ENCODE data around the gene A4GNT.
"Not testable (repeated sequence)": the region's sequence is repeated elsewhere in the genome, so short reads cannot be mapped to it uniquely, and the experiment has no call there.

A4GNT gene

DNA sequence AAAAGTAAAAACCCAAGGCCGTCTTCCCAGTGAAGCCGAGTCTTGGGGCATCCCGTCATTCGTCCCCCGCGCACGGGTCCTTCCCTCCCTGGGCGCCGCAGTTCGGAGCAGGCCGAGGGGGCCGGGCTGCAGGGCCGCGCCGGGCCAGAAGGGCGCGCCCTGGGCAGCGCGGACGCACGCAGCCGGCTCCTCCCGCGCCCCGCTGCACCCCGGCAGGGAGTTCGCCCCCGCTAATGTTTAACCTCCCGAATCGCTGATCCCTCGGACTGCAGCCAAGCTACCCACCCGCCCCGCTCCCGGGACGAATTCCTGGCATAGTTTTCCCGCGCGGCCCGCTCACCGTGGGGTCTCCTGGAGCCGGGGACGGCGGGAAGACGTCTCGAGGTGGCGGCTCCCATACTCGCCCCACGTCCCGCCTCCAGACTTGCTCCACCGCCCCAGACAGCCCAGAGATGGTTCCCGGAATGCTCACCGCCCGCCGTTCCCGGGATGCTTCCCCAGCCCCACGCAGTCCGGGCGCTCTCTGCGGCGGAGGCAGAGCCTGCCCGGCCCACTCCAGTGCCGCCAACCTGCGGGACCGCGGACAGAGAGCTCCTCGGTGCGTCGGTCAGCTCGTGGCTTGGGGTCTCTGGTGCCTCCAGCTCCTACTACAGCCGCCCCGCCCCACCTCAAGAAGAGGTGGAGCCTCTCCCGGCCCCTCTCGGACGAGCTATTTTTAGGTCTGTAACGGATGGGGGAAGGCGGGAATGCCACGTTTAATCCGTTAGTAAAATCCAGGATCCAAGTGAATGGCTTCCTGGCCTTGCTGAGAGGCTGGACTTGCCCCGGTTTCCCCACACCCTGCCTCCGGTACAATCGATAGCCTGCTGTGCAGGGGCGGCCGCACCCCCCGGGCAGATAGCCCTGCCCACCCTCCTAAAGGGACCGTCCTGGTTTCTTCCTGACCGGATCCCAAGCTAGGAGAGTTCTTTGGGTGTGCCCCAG lies 16.9 kb downstream of the A4GNT start, which contains the start of gene DZIP1L:
DZIP1L (minus strand) TSS at position 621 of the 984 bp plus-strand sequence. CDS start 11,637 bp downstream, outside the sequence.
- peak; percentile 72 for DNase-seq (ENCODE audit: extremely low spot score)
- TF ChIP-seq L3MBTL2 (conservative IDR thresholded peaks at IDR 0.05) (peak; percentile 52), BHLHE40 (IDR thresholded peaks at IDR 0.05; ENCODE audit: borderline replicate concordance) (no peak; the same call in 1 of the 2 replicates), TARDBP (IDR thresholded peaks at IDR 0.05) (0 out of 2 replicates have a peak, but pooled peaks have one; percentile 22)
- ChIA-PET POLR2A (interaction anchor here (0.6 to 1.3 kb wide), 20 partner anchors 8 to 144 kb away, joined by 3 to 13 read pairs (median 4); partner anchors contain the start of gene DBR1), CTCF (interaction anchor here (0.6 to 1.0 kb wide), 5 partner anchors 9 to 46 kb away, joined by 3 to 6 read pairs (median 3); no protein-coding TSS in a partner anchor)

GRCh38 chr3:138114431-138114918 lies 17.7 kb downstream of the A4GNT start:
- ChIA-PET CTCF (no interaction called here), POLR2A (no interaction called here)
- no peak for TF ChIP-seq TARDBP (IDR thresholded peaks at IDR 0.05)
- DNase-seq (ENCODE audit: extremely low spot score): peak; percentile 35

DNA sequence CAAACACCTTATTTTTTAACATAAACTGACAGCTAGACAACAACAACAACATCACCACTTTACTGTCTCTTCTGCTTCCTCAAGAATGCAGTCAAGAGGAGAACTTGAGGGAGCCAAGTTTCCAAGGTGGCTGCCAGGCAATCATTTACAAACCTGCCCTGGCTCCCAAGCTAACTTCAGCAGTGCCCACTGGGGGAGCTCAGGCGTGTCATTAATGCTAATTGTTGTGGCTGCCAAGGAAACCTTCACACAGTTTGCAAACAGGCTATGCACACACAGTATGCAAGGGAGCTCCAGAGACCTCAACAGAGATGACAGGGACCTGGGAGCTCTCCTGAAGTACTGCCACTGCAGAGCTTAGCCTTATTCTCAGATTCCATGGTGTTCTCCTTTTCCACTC lies 18.9 kb downstream of the A4GNT start:
- DNase-seq (ENCODE audit: extremely low spot score): no peak
- POLR2A ChIA-PET: interaction anchor here (0.7 to 0.8 kb wide), 2 partner anchors 44 to 61 kb away, joined by 3 to 4 read pairs; partner anchors contain the start of gene DBR1
- CTCF ChIA-PET: interaction anchor here (1.2 kb wide), 1 partner anchor 42 kb away, joined by 4 read pairs; no protein-coding TSS in a partner anchor
- TF ChIP-seq NFRKB (IDR thresholded peaks at IDR 0.05): no peak
- TF ChIP-seq CTBP1 (IDR thresholded peaks at IDR 0.05; ENCODE audit: borderline replicate concordance): no peak
- no peak for TF ChIP-seq HDGF (IDR thresholded peaks at IDR 0.05; ENCODE audit: borderline replicate concordance)
- no peak for TF ChIP-seq FOXK2 (IDR thresholded peaks at IDR 0.05)
- no peak for TF ChIP-seq PKNOX1 (IDR thresholded peaks at IDR 0.05)
- TF ChIP-seq L3MBTL2 (conservative IDR thresholded peaks at IDR 0.05): no peak
- no peak for TF ChIP-seq SUZ12 (IDR thresholded peaks at IDR 0.05)

DNA sequence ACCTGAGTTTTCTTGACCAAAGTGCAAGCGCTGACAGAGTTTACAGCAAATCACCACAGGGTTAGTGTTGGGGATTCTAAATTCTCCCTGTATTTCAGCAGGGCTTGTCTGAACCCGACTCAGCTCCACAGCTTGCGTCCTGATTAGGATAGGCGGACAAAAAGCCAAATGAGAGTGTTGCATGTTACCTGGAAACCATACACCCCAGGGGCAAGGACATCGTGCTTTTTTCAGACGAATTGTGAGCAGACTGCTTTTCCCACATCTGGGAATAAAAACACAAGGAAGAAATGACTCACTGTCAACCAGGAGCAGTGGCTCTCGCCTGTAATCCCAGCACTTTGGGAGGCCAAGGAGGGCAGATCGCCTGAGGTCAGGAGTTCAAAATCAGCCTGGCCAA lies 19.8 kb downstream of the A4GNT start:
- DNase-seq (ENCODE audit: extremely low spot score): no peak
- ChIA-PET POLR2A (no interaction called here), CTCF (no interaction called here)
- TF ChIP-seq SP1 (IDR thresholded peaks at IDR 0.05) (no peak), ZNF384 (IDR thresholded peaks at IDR 0.05) (no peak), CTBP1 (IDR thresholded peaks at IDR 0.05; ENCODE audit: borderline replicate concordance) (no peak)

DNA sequence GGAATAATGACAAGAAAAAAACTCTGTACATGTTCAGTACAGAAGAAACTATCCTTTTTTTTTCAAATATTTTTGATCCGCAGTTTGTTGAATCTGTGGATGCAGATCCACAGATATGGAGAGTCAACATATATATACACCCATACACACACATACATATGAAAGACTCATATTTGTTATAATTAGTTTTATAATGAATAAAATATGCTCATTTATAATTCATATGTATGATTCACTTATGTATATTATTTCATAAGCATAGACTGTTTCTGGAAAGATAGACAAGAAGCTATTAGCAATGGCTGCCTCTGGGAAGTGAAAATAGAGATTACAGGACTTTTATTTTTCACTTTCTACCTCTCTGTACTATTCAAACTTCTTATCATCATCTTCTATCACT lies 26.6 kb downstream of the A4GNT start:
- CTCF ChIA-PET: no interaction called here
- POLR2A ChIA-PET: no interaction called here
- no peak for DNase-seq (ENCODE audit: extremely low spot score)
- TF ChIP-seq BHLHE40 (IDR thresholded peaks at IDR 0.05; ENCODE audit: borderline replicate concordance): no peak
- no peak for TF ChIP-seq LEF1 (IDR thresholded peaks at IDR 0.05; ENCODE audit: borderline replicate concordance)
- TF ChIP-seq FOXM1 (IDR thresholded peaks at IDR 0.05; ENCODE audit: borderline replicate concordance): no peak
- no peak for TF ChIP-seq ZNF384 (IDR thresholded peaks at IDR 0.05)
- TF ChIP-seq PKNOX1 (IDR thresholded peaks at IDR 0.05): no peak
- TF ChIP-seq SP1 (IDR thresholded peaks at IDR 0.05): no peak
- no peak for TF ChIP-seq HDGF (IDR thresholded peaks at IDR 0.05; ENCODE audit: borderline replicate concordance)

DNA sequence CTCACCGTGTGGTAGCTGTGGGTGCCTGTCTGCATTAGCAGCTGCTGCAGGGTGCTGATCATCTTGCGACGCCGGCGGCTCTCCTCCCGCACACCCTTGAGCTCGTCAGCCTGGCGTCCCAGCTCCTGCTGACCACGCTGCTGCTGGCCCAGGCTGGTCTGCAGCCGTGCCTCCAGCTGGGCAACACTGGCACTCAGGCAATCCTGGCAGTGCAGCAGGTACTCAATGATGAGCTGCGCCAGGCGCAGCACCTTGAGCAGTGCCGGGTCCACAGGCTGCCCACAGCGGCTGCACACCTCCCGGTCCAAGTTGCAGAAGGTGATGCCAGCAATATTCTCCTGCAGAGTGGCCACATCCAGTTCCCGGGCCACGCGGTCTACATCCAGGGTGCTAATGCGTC lies 28.7 kb downstream of the A4GNT start:
- CTCF ChIA-PET: no interaction called here
- POLR2A ChIA-PET: interaction anchor here (1.2 kb wide), 1 partner anchor 12 kb away, joined by 3 read pairs; the partner anchor contains the start of gene DZIP1L

GRCh38 chr3:138101351-138101940 lies 30.7 kb downstream of the A4GNT start:
- DNase-seq (ENCODE audit: extremely low spot score): not testable (repeated sequence)
- ChIA-PET POLR2A (interaction anchor here (1.5 kb wide), 1 partner anchor 14 kb away, joined by 8 read pairs; the partner anchor contains the start of gene DZIP1L), CTCF (interaction anchor here (0.6 to 1.1 kb wide), 4 partner anchors 14 to 78 kb away, joined by 3 to 4 read pairs (median 4); partner anchors contain the start of gene DZIP1L)

More for the DNA sequence above, 28.7 kb downstream of the A4GNT start:
- DNase-seq (ENCODE audit: extremely low spot score): no peak
- no peak for TF ChIP-seq FOXM1 (IDR thresholded peaks at IDR 0.05; ENCODE audit: borderline replicate concordance)
- no peak for TF ChIP-seq SUZ12 (IDR thresholded peaks at IDR 0.05)
- TF ChIP-seq BHLHE40 (IDR thresholded peaks at IDR 0.05; ENCODE audit: borderline replicate concordance): no peak
- no peak for TF ChIP-seq ARNT (IDR thresholded peaks at IDR 0.05)
- TF ChIP-seq L3MBTL2 (conservative IDR thresholded peaks at IDR 0.05): no peak
- no peak for TF ChIP-seq FOXA1 (IDR thresholded peaks at IDR 0.05)
- no peak for TF ChIP-seq FOXK2 (IDR thresholded peaks at IDR 0.05)
- no peak for TF ChIP-seq PKNOX1 (IDR thresholded peaks at IDR 0.05)
- TF ChIP-seq CTBP1 (IDR thresholded peaks at IDR 0.05; ENCODE audit: borderline replicate concordance): no peak
- TF ChIP-seq HDGF (IDR thresholded peaks at IDR 0.05; ENCODE audit: borderline replicate concordance): no peak
- TF ChIP-seq TARDBP (IDR thresholded peaks at IDR 0.05): no peak
- TF ChIP-seq NFRKB (IDR thresholded peaks at IDR 0.05): no peak
- TF ChIP-seq ZNF384 (IDR thresholded peaks at IDR 0.05): no peak
- no peak for TF ChIP-seq SP1 (IDR thresholded peaks at IDR 0.05)
- no peak for TF ChIP-seq LEF1 (IDR thresholded peaks at IDR 0.05; ENCODE audit: borderline replicate concordance)
- TF ChIP-seq ELF4 (IDR thresholded peaks at IDR 0.05): no peak

Data from HEK293T (cell line).